IPS-NIHi7 (cell line): ENCODE results near the gene RPGR.

Experiments used
- DNase-seq: peaks from one replicate; pipeline ENCODE4 v3.0.0; 2012; ENCODE audit warnings: mixed read lengths; ENCODE audit errors: extremely low spot score

The RPGR gene

GRCh38 chrX:38256019-38256418 lies 71.3 kb downstream of the RPGR start:
- DNase-seq, result no peak

- no peak for DNase-seq
Observed at GRCh38 chrX:38249965-38250364, 77.3 kb downstream of the RPGR start.

- no peak for DNase-seq
Observed at GRCh38 chrX:38247051-38247450, 80.3 kb downstream of the RPGR start.

- DNase-seq, result no peak
Observed at GRCh38 chrX:38240541-38240940, 86.8 kb downstream of the RPGR start.

- DNase-seq, result no peak
Observed at GRCh38 chrX:38236901-38237615, 90.3 kb downstream of the RPGR start.

GRCh38 chrX:38233891-38234667 lies 93.2 kb downstream of the RPGR start:
- peak; percentile 41 for DNase-seq

GRCh38 chrX:38232079-38232686 lies 95.1 kb downstream of the RPGR start:
- no peak for DNase-seq

- DNase-seq, result no peak
Observed at GRCh38 chrX:38225093-38225492, 102.2 kb downstream of the RPGR start.

- DNase-seq, result no peak
Observed at GRCh38 chrX:38224160-38224559, 103.1 kb downstream of the RPGR start.

- DNase-seq, result no peak
Observed at GRCh38 chrX:38221391-38221929, 105.8 kb downstream of the RPGR start.

- DNase-seq, result peak; percentile 48
Observed at GRCh38 chrX:38220415-38221390, 106.6 kb downstream of the RPGR start, which contains the start of gene SRPX. SRPX (minus strand) TSS chrX:38220871; CDS start chrX:38220792, 79 bp downstream.

GRCh38 chrX:38220024-38220414 lies 107.3 kb downstream of the RPGR start:
- peak; percentile 53 for DNase-seq
